ENCODE results near the gene SLC26A1.

The SLC26A1 gene

DNA sequence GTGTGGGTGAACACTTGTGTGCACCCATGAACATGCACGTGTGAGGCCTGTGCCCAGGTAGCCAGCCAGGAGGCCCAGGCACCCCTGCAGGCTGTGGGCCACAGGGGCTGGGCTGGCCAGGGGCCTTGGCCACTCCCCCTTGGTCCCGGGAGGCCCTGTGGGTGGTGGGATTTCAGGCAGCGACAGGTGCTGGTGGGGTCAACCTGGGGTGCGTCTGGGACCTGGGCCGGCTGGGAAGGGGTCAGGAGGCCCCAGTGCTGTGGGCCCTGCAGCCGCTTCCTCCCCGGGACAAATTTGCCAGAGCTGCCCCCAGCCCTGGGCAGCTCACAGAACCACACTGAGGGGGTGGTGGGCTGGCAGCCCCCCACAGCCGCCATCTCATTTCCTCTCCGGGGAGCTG is 26.1 kb upstream of the SLC26A1 start:
- Histone ChIP-seq H4K20me1 (ENCODE audit: low read depth, low read length) (no peaks in the 10 kb centered on the region), H2AFZ (ENCODE audit: low read depth, low read length, severe bottlenecking) (no peak overlapping the region), H3K4me3 (ENCODE audit: insufficient read depth, low read length, poor library complexity, severe bottlenecking) (no peak overlapping the region), H3K9me3 (ENCODE audit: insufficient read depth, low read length) (no peaks in the 10 kb centered on the region), H3K79me2 (ENCODE audit: insufficient read depth, low read length) (no peaks in the 10 kb centered on the region), H3K9me2 (replicated peaks; ENCODE audit: insufficient read depth, low read length) (no peaks in the 10 kb centered on the region), H3K27ac (ENCODE audit: low read depth, low read length) (no peak overlapping the region), H3F3A (ENCODE audit: insufficient read depth) (no peaks in the 10 kb centered on the region), H3K4me2 (ENCODE audit: low read depth, low read length, poor library complexity, severe bottlenecking) (no peak overlapping the region), H3K27me3 (ENCODE audit: low read length) (no peaks in the 10 kb centered on the region), H3K36me3 (ENCODE audit: low read length) (no peaks in the 10 kb centered on the region), H3K9ac (ENCODE audit: low read length) (no peak overlapping the region)
- TF ChIP-seq, protein P1, sequence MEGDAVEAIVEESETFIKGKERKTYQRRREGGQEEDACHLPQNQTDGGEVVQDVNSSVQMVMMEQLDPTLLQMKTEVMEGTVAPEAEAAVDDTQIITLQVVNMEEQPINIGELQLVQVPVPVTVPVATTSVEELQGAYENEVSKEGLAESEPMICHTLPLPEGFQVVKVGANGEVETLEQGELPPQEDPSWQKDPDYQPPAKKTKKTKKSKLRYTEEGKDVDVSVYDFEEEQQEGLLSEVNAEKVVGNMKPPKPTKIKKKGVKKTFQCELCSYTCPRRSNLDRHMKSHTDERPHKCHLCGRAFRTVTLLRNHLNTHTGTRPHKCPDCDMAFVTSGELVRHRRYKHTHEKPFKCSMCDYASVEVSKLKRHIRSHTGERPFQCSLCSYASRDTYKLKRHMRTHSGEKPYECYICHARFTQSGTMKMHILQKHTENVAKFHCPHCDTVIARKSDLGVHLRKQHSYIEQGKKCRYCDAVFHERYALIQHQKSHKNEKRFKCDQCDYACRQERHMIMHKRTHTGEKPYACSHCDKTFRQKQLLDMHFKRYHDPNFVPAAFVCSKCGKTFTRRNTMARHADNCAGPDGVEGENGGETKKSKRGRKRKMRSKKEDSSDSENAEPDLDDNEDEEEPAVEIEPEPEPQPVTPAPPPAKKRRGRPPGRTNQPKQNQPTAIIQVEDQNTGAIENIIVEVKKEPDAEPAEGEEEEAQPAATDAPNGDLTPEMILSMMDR (IDR thresholded peaks at IDR 0.05; ENCODE audit: insufficient read depth, low read length, poor library complexity, severe bottlenecking) = no peak
- no peak for TF ChIP-seq EZH2phosphoT487 (conservative IDR thresholded peaks at IDR 0.05; ENCODE audit: low read length)

GRCh38 chr4:1018147-1019020 is 25.2 kb upstream of the SLC26A1 start:
- H4K20me1 ChIP-seq (ENCODE audit: low read depth, low read length) = no peaks in the 10 kb centered on the region
- no peaks in the 10 kb centered on the region for H3K9me3 ChIP-seq (ENCODE audit: insufficient read depth, low read length)
- H3K9ac ChIP-seq (ENCODE audit: low read length) = no peak overlapping the region
- no peaks in the 10 kb centered on the region for H3K36me3 ChIP-seq (ENCODE audit: low read length)
- TF ChIP-seq, protein P1 (IDR thresholded peaks at IDR 0.05; ENCODE audit: insufficient read depth, low read length, poor library complexity, severe bottlenecking) = no peak
- no peak for TF ChIP-seq EZH2phosphoT487 (conservative IDR thresholded peaks at IDR 0.05; ENCODE audit: low read length)
- H3K4me2 ChIP-seq (ENCODE audit: low read depth, low read length, poor library complexity, severe bottlenecking) = no peak overlapping the region
- H3K79me2 ChIP-seq (ENCODE audit: insufficient read depth, low read length) = no peaks in the 10 kb centered on the region
- no peaks in the 10 kb centered on the region for H3K9me2 ChIP-seq (replicated peaks; ENCODE audit: insufficient read depth, low read length)
- H3K27me3 ChIP-seq (ENCODE audit: low read length) = no peaks in the 10 kb centered on the region
- no peaks in the 10 kb centered on the region for H3F3A ChIP-seq (ENCODE audit: insufficient read depth)
- no peak overlapping the region for H2AFZ ChIP-seq (ENCODE audit: low read depth, low read length, severe bottlenecking)
- no peak overlapping the region for H3K4me3 ChIP-seq (ENCODE audit: insufficient read depth, low read length, poor library complexity, severe bottlenecking)
- H3K27ac ChIP-seq (ENCODE audit: low read depth, low read length) = no peak overlapping the region

DNA sequence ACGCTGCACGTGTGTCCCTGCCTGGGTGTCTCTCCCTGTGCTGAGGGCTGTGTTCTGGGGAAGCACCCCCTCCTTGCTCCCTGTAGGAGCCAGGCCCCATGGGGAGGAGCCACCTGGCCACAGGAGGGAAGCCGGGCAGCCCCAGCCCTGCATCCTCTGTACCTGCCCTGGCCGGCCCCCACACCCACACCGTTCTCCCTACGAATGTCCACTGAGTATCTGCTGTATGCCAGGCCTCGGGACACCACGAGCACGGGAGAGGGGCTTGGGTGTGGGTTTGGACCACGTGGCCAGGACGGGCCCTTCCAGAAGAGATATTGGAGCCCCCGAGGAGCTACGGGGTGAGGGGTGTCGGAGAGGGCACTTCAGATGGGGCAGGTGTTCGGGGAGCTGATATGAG is 24.5 kb upstream of the SLC26A1 start:
- Histone ChIP-seq H3K27ac (ENCODE audit: low read depth, low read length) (no peak overlapping the region), H3K79me2 (ENCODE audit: insufficient read depth, low read length) (no peaks in the 10 kb centered on the region), H3F3A (ENCODE audit: insufficient read depth) (no peaks in the 10 kb centered on the region), H3K36me3 (ENCODE audit: low read length) (no peaks in the 10 kb centered on the region), H3K27me3 (ENCODE audit: low read length) (no peaks in the 10 kb centered on the region), H2AFZ (ENCODE audit: low read depth, low read length, severe bottlenecking) (no peak overlapping the region), H3K9me2 (replicated peaks; ENCODE audit: insufficient read depth, low read length) (no peaks in the 10 kb centered on the region), H4K20me1 (ENCODE audit: low read depth, low read length) (no peaks in the 10 kb centered on the region), H3K4me3 (ENCODE audit: insufficient read depth, low read length, poor library complexity, severe bottlenecking) (no peak overlapping the region), H3K9ac (ENCODE audit: low read length) (no peak overlapping the region), H3K9me3 (ENCODE audit: insufficient read depth, low read length) (no peaks in the 10 kb centered on the region), H3K4me2 (ENCODE audit: low read depth, low read length, poor library complexity, severe bottlenecking) (no peak overlapping the region)
- TF ChIP-seq, protein P1 (IDR thresholded peaks at IDR 0.05; ENCODE audit: insufficient read depth, low read length, poor library complexity, severe bottlenecking) = no peak

Data from SU-DHL-6 (cell line).